ENCODE measurements around the gene NOS1AP.

The NOS1AP gene

GRCh38 chr1:162367772-162368171 lies 298.3 kb downstream of the NOS1AP start:
- H3K36me3 ChIP-seq (ENCODE audit: control insufficient read depth in 1 of 2, insufficient read depth in 2 of 2, low read depth in 1 of 2, low read length in 2 of 2): peaks cover 0 to 10% of the 10 kb centered on the region in 2 experiments
- H3K14ac ChIP-seq (ENCODE audit: low read length in 2 of 2): no peak overlapping the region
- no peaks in the 10 kb centered on the region for H3K79me1 ChIP-seq (replicated peaks; ENCODE audit: low read length, poor library complexity, severe bottlenecking)
- H3K4me2 ChIP-seq (ENCODE audit: low read length, poor library complexity, severe bottlenecking): no peak overlapping the region
- peaks cover 0 to 45% of the 10 kb centered on the region in 2 experiments for H3K27me3 ChIP-seq (ENCODE audit: control insufficient read depth in 1 of 2, insufficient read depth in 1 of 2, low read length in 2 of 2)
- H3K9me3 ChIP-seq (ENCODE audit: control insufficient read depth, low read length): no peaks in the 10 kb centered on the region
- H3K9ac ChIP-seq (ENCODE audit: low read length): no peak overlapping the region
- H3K18ac ChIP-seq (ENCODE audit: low read depth in 1 of 2, low read length in 2 of 2): no peak overlapping the region
- H2AFZ ChIP-seq (ENCODE audit: low read depth, low read length): no peak overlapping the region
- H2AK5ac ChIP-seq (ENCODE audit: low read length, severe bottlenecking): no peak overlapping the region
- no peak overlapping the region for H2BK15ac ChIP-seq (ENCODE audit: low read depth, poor library complexity, severe bottlenecking)
- no peak overlapping the region for H3K4me3 ChIP-seq (ENCODE audit: insufficient read depth in 1 of 2, low read depth in 1 of 2, low read length in 2 of 2)
- no peak overlapping the region for H2BK12ac ChIP-seq (ENCODE audit: low read length in 2 of 2)
- no peak overlapping the region for H3K23ac ChIP-seq (ENCODE audit: low read length in 2 of 2)
- H4K91ac ChIP-seq (ENCODE audit: low read length): peak overlapping the region; percentile 39
- no peak overlapping the region for H3K4ac ChIP-seq (ENCODE audit: low read depth in 1 of 2, low read length in 2 of 2)
- H4K8ac ChIP-seq (ENCODE audit: low read length): no peak overlapping the region
- no peak overlapping the region for H2BK120ac ChIP-seq (ENCODE audit: low read depth, low read length)
- no peak overlapping the region for H3K27ac ChIP-seq (ENCODE audit: low read length, poor library complexity, severe bottlenecking)
- peaks cover 14% of the 10 kb centered on the region for H3K4me1 ChIP-seq (ENCODE audit: control insufficient read depth, insufficient read depth, low read depth, low read length)
- H2BK5ac ChIP-seq (ENCODE audit: low read depth, low read length, poor library complexity, severe bottlenecking): no peak overlapping the region
- no peak for DNase-seq
- WGBS: 93% methylated on average over 8 of the region's 10 CpGs

GRCh38 chr1:162368451-162368850 lies 299.0 kb downstream of the NOS1AP start:
- 78% methylated on average over 4 of the region's 4 CpGs for WGBS
- H3K36me3 ChIP-seq (ENCODE audit: control insufficient read depth in 1 of 2, insufficient read depth in 2 of 2, low read depth in 1 of 2, low read length in 2 of 2): peaks cover 0 to 10% of the 10 kb centered on the region in 2 experiments

GRCh38 chr1:162369571-162369970 lies 300.1 kb downstream of the NOS1AP start:
- Histone ChIP-seq H2BK5ac (ENCODE audit: low read depth, low read length, poor library complexity, severe bottlenecking) (no peak overlapping the region), H3K14ac (ENCODE audit: low read length in 2 of 2) (peak overlapping the region in 1 of 2 experiments; percentile 62), H3K18ac (ENCODE audit: low read depth in 1 of 2, low read length in 2 of 2) (no peak overlapping the region), H2AK5ac (ENCODE audit: low read length, severe bottlenecking) (no peak overlapping the region), H3K4me1 (ENCODE audit: control insufficient read depth, insufficient read depth, low read depth, low read length) (peaks cover 28% of the 10 kb centered on the region), H3K23ac (ENCODE audit: low read length in 2 of 2) (no peak overlapping the region), H3K9me3 (ENCODE audit: control insufficient read depth, low read length) (no peaks in the 10 kb centered on the region), H4K8ac (ENCODE audit: low read length) (no peak overlapping the region), H3K27me3 (ENCODE audit: control insufficient read depth in 1 of 2, insufficient read depth in 1 of 2, low read length in 2 of 2) (peaks cover 0 to 36% of the 10 kb centered on the region in 2 experiments), H3K79me1 (replicated peaks; ENCODE audit: low read length, poor library complexity, severe bottlenecking) (no peaks in the 10 kb centered on the region), H3K4me3 (ENCODE audit: insufficient read depth in 1 of 2, low read depth in 1 of 2, low read length in 2 of 2) (no peak overlapping the region), H3K4ac (ENCODE audit: low read depth in 1 of 2, low read length in 2 of 2) (no peak overlapping the region), H3K4me2 (ENCODE audit: low read length, poor library complexity, severe bottlenecking) (no peak overlapping the region), H3K27ac (ENCODE audit: low read length, poor library complexity, severe bottlenecking) (no peak overlapping the region), H2BK120ac (ENCODE audit: low read depth, low read length) (no peak overlapping the region), H3K36me3 (ENCODE audit: control insufficient read depth in 1 of 2, insufficient read depth in 2 of 2, low read depth in 1 of 2, low read length in 2 of 2) (peaks cover 0 to 10% of the 10 kb centered on the region in 2 experiments), H3K9ac (ENCODE audit: low read length) (no peak overlapping the region), H2AFZ (ENCODE audit: low read depth, low read length) (no peak overlapping the region), H4K91ac (ENCODE audit: low read length) (no peak overlapping the region), H2BK15ac (ENCODE audit: low read depth, poor library complexity, severe bottlenecking) (no peak overlapping the region), H2BK12ac (ENCODE audit: low read length in 2 of 2) (no peak overlapping the region)
- DNase-seq: no peak
- WGBS: 98% methylated on average over 7 of the region's 7 CpGs

More at GRCh38 chr1:162368451-162368850, 299.0 kb downstream of the NOS1AP start:
- H4K91ac ChIP-seq (ENCODE audit: low read length): no peak overlapping the region
- H3K4me2 ChIP-seq (ENCODE audit: low read length, poor library complexity, severe bottlenecking): no peak overlapping the region
- no peak overlapping the region for H3K18ac ChIP-seq (ENCODE audit: low read depth in 1 of 2, low read length in 2 of 2)
- peaks cover 20% of the 10 kb centered on the region for H3K4me1 ChIP-seq (ENCODE audit: control insufficient read depth, insufficient read depth, low read depth, low read length)
- H2AK5ac ChIP-seq (ENCODE audit: low read length, severe bottlenecking): no peak overlapping the region
- H2BK15ac ChIP-seq (ENCODE audit: low read depth, poor library complexity, severe bottlenecking): no peak overlapping the region
- H3K27ac ChIP-seq (ENCODE audit: low read length, poor library complexity, severe bottlenecking): no peak overlapping the region
- no peak overlapping the region for H3K4ac ChIP-seq (ENCODE audit: low read depth in 1 of 2, low read length in 2 of 2)
- no peak overlapping the region for H4K8ac ChIP-seq (ENCODE audit: low read length)
- H3K14ac ChIP-seq (ENCODE audit: low read length in 2 of 2): no peak overlapping the region
- H2BK5ac ChIP-seq (ENCODE audit: low read depth, low read length, poor library complexity, severe bottlenecking): no peak overlapping the region
- H3K27me3 ChIP-seq (ENCODE audit: control insufficient read depth in 1 of 2, insufficient read depth in 1 of 2, low read length in 2 of 2): peaks cover 0 to 40% of the 10 kb centered on the region in 2 experiments
- H3K9me3 ChIP-seq (ENCODE audit: control insufficient read depth, low read length): no peaks in the 10 kb centered on the region
- H2AFZ ChIP-seq (ENCODE audit: low read depth, low read length): no peak overlapping the region
- H3K23ac ChIP-seq (ENCODE audit: low read length in 2 of 2): no peak overlapping the region
- H3K4me3 ChIP-seq (ENCODE audit: insufficient read depth in 1 of 2, low read depth in 1 of 2, low read length in 2 of 2): no peak overlapping the region
- no peaks in the 10 kb centered on the region for H3K79me1 ChIP-seq (replicated peaks; ENCODE audit: low read length, poor library complexity, severe bottlenecking)
- no peak overlapping the region for H3K9ac ChIP-seq (ENCODE audit: low read length)
- DNase-seq: no peak
- no peak overlapping the region for H2BK12ac ChIP-seq (ENCODE audit: low read length in 2 of 2)
- H2BK120ac ChIP-seq (ENCODE audit: low read depth, low read length): no peak overlapping the region

GRCh38 chr1:162370161-162370560 lies 300.7 kb downstream of the NOS1AP start:
- no peak overlapping the region for H2BK5ac ChIP-seq (ENCODE audit: low read depth, low read length, poor library complexity, severe bottlenecking)
- no peak for DNase-seq
- H3K27ac ChIP-seq (ENCODE audit: low read length, poor library complexity, severe bottlenecking): no peak overlapping the region
- H3K9ac ChIP-seq (ENCODE audit: low read length): no peak overlapping the region
- H2BK12ac ChIP-seq (ENCODE audit: low read length in 2 of 2): no peak overlapping the region
- no peak overlapping the region for H3K4ac ChIP-seq (ENCODE audit: low read depth in 1 of 2, low read length in 2 of 2)
- no peak overlapping the region for H2AFZ ChIP-seq (ENCODE audit: low read depth, low read length)
- no peak overlapping the region for H3K14ac ChIP-seq (ENCODE audit: low read length in 2 of 2)
- H2BK15ac ChIP-seq (ENCODE audit: low read depth, poor library complexity, severe bottlenecking): no peak overlapping the region
- H3K18ac ChIP-seq (ENCODE audit: low read depth in 1 of 2, low read length in 2 of 2): no peak overlapping the region
- no peak overlapping the region for H4K91ac ChIP-seq (ENCODE audit: low read length)
- no peaks in the 10 kb centered on the region for H3K79me1 ChIP-seq (replicated peaks; ENCODE audit: low read length, poor library complexity, severe bottlenecking)
- no peaks in the 10 kb centered on the region for H3K9me3 ChIP-seq (ENCODE audit: control insufficient read depth, low read length)
- peaks cover 0 to 8% of the 10 kb centered on the region in 2 experiments for H3K36me3 ChIP-seq (ENCODE audit: control insufficient read depth in 1 of 2, insufficient read depth in 2 of 2, low read depth in 1 of 2, low read length in 2 of 2)
- H4K8ac ChIP-seq (ENCODE audit: low read length): no peak overlapping the region
- H3K27me3 ChIP-seq (ENCODE audit: control insufficient read depth in 1 of 2, insufficient read depth in 1 of 2, low read length in 2 of 2): peaks cover 0 to 32% of the 10 kb centered on the region in 2 experiments
- peaks cover 25% of the 10 kb centered on the region for H3K4me1 ChIP-seq (ENCODE audit: control insufficient read depth, insufficient read depth, low read depth, low read length)
- H3K23ac ChIP-seq (ENCODE audit: low read length in 2 of 2): no peak overlapping the region
- peak overlapping the region; percentile 23 for H2AK5ac ChIP-seq (ENCODE audit: low read length, severe bottlenecking)
- H3K4me2 ChIP-seq (ENCODE audit: low read length, poor library complexity, severe bottlenecking): no peak overlapping the region
- WGBS: 100% methylated on average over 1 of the region's 1 CpG
- no peak overlapping the region for H3K4me3 ChIP-seq (ENCODE audit: insufficient read depth in 1 of 2, low read depth in 1 of 2, low read length in 2 of 2)
- no peak overlapping the region for H2BK120ac ChIP-seq (ENCODE audit: low read depth, low read length)
